DMS 273 (cell line): Measurements from ENCODE around the gene SLC38A9.
"Not testable (repeated sequence)": the region's sequence is repeated elsewhere in the genome, so short reads cannot be mapped to it uniquely, and the experiment has no call there.

Experiments used
- DNase-seq: peaks from one replicate; lab custom pipeline; 2025; ENCODE audit not compliant: unreplicated experiment; lab: John Stamatoyannopoulos, UW

Gene SLC38A9

DNA sequence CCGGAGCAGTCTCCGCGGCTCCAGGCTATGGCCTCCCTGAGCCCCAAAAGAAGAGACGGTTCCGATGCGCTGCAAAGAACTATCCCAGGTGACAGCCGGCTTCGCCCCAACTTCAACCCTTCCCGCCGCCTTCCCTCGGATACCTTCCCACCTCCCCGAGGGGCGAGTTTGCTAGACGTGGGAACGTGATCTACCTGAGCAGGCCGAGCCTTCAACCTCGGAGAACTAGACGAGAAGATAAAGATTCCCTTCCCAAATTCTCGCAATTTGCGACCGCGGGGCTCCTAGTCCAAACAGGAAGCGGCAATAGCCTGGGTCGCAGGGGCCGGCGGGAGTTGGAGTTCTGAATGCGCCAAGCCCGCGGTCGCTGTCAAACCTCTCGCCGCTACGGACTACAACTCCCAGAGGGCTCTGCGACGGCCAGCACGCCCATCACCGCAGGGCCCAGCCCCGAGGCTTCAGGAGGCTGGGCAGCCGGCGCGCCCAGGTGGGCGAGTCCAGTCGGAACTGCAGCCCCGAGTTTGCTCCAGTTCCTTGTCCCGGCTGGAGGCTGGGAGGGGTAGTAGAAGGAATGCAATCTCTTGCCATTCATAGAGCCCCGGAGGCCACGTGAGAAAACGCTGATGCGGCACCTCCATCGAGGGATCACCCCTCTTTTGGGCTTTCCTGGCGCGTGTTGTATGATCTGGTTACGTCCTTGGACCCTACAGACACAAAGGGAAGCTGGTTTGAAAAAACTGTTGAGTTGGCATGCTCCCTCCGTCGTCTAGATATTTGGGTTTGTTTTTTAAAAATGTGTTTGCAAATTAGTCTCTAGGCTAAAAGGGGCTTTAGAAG, at the start of gene SLC38A9:
SLC38A9 (minus strand) TSS at position 302 of the 837 bp plus-strand sequence. CDS start 14,366 bp downstream, outside the sequence.
- DNase-seq = peak; percentile 98

DNA sequence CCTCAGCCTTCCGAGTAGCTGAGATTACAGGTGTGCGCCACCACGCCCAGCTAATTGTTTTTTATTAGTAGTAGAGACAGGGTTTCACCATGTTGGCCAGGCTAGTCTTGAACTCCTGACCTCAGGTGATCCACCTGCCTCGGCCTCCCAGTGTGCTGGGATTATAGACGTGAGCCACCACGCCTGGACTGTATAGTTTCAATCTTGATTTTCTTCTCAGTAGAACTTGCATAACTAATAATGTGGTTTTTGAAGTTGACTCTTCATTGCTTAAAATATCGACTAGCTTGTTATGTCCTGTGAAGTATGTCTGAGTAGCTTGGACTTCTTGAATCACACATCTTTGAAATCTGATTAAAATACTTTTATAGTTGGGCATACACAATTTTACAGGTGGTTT, 49.6 kb upstream of the SLC38A9 start:
- not testable (repeated sequence) for DNase-seq

- no peak for DNase-seq
Observed at GRCh38 chr5:55758714-55759113, 46.6 kb upstream of the SLC38A9 start.

DNA sequence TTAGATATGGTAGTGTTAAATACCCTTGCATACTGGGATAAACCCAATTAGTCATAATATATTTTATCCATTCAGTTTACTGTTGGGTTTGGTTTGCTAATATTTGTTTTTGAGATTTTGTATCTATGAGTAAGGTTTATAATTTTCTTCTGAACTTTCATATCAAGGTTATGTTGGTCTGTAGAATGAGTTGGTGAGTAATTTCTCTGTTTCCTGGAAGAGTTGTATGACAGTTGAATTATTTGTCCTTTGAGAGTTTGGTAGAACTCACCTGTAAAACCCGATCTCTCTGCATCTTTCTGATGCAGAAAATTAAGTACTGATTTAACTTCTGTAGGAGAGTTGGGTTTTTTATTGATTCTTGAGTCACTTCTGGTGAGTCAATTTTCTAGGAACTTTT, 46.1 kb upstream of the SLC38A9 start:
- no peak for DNase-seq

- DNase-seq = no peak
Observed at GRCh38 chr5:55750499-55750898, 38.4 kb upstream of the SLC38A9 start.

DNA sequence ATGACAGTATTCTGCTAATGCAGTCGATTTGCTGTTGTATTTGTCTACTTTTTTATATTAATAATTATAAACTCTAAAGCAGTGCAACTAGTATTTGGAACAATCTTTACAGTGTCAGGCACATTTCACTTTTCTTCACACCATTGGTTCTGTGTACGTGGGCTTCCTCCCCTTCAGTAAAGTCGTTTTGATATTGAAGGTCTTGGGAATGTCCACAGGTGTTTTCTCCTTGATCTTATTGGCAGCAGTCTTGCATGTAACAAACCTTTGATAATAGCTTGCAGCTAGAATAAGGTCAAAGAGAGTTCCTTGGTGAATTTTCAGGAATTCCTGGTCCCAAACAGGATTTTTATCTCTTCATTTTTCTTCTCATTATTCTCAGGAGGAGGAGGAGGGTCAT, 37.9 kb upstream of the SLC38A9 start:
- no peak for DNase-seq

DNA sequence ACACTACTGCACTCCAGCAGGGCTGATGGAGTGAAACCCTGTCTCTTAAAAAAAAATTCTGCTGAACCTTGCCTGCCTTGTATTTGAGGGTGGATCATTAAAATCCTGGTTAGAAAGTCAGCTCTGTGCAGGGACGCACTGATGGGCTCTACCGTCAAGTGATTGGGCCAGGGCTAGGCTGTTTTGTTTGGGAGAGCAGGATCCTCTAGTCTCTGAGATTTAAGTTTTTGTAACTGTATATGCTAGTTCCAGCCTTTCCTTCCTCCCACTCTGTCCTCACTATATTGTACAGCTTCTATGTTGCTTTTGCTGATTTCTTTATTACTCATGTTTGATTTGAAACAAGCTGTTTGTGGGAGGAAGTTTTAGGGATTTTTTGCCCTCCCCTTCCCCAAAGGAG, 37.3 kb upstream of the SLC38A9 start:
- no peak for DNase-seq

GRCh38 chr5:55747778-55748318, 35.7 kb upstream of the SLC38A9 start:
- DNase-seq = no peak

GRCh38 chr5:55742778-55743177, 30.7 kb upstream of the SLC38A9 start:
- DNase-seq = no peak

DNA sequence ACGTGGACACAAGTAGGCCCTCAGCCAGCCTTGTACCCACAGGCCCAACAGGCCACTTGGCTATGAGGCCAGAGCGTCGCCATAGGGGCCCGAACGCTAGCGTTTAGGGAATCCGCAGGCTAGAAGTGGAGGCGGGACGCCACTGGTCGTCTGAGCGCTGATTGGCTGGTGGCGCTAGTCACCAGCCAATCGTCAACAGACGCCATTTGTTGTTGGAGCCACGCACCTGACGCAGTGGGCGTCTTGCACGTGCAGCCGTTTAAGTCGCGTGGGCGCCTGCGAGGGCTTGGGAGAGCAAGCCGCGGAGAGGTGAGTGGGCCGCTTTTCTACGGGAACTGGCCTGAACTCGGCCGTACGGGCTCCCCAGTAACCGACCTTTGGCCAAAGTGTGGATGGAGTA, 25.7 kb upstream of the SLC38A9 start, which contains the start of gene DDX4:
DDX4 (plus strand) TSS at position 269 of the 400 bp plus-strand sequence. CDS start 903 bp downstream, outside the sequence.
- DNase-seq = no peak

GRCh38 chr5:55734658-55735057, 22.5 kb upstream of the SLC38A9 start:
- DNase-seq = no peak

DNA sequence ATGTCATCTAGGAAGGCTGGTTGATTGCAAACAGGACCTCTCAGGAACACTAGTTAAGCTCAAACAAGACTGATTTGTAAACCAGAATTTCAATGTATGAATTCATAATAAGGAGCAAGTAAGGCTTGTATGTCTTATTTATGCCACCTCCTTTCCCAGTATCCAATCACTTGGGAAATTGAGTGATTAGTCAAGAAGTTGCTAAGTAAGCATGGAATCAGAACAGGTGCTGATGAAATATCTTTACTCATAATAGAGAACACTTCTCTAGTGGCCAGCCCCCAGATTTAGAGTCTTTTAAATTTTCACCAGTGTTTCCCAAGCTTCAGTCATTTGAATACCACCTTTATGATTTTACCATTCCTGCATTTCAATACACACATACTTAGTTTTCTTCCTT, 20.5 kb upstream of the SLC38A9 start:
- no peak for DNase-seq

GRCh38 chr5:55731848-55732247, 19.7 kb upstream of the SLC38A9 start:
- DNase-seq = no peak

DNA sequence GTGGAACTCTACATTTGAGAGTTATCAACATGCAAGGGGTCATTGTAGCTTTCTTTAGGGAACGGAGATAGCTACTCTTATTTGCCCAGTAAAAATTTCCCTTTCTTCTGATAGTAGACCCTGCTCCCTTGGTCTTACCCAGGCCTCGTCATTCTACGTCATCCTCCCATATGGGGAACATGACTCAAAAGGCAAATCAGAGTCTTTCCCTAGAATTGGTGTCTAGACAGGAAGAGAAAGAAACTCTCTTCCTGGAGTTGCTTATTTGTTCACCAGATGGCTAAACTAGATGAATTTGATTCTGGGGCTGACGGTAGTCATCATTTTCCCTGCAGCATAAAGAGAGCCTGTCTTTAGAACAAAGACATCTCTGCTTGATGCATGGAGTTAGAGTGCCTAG, 12.2 kb upstream of the SLC38A9 start:
- DNase-seq = no peak

DNA sequence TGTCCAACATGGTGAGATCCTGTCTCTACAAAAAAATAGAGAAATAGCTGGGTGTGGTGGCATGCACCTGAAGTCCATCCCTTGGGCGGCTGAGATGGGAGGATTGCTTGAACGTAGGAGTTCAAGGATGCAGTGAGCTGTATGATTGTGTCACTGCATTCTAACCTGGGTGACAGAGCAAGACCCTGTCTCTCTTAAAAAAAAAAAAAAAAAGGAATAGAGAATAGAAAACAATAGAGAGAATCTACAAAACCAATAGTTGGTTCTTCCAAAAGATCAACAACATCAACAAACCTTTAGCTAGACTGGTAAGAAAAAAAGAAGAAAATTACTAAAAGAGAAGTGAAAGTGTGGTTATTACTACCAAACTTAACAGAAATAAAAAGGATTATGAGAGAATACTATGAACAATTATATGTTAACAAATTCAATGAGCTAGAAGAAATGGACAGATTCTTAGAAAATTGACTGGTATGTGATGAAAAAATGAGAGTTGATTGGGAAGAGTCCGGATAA, 8.1 kb upstream of the SLC38A9 start:
- no peak for DNase-seq

DNA sequence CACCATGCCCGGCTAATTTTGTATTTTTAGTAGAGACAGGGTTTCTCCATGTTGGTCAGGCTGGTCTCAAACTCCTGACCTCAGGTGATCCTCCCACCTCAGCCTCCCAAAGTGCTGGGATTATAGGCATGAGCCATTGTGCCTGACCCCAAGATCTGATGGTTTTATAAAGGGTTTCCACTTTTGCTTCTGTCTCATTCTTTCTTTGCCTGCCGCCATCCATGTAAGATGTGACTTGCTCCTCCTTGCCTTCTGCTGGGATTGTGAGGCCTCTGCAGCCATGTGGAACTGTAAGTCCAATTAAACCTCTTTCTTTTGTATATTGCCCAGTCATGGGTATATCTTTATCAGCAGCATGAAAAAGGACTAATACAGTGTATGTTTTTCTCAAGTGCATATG, 6.9 kb upstream of the SLC38A9 start:
- not testable (repeated sequence) for DNase-seq

GRCh38 chr5:55715519-55716078, 3.5 kb upstream of the SLC38A9 start:
- DNase-seq = no peak

DNA sequence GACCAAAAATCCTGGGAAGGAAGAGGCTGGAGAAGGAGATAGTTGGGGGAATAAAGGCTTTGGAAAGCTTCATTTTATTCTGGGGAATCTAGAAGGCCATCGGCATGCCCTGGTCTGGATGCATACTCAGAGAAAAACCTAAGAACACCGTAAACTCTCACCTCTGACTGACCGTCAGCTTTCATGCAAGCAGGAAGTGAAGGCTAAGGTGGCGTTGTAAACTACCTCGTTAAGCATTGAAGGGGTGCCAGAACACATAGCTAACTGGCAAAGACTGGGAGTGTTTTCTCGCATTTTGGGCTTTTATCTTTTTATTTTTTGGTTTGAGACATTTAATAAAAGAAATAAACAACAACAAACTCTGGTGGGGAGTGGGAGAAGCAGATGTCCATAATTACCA, 2.6 kb upstream of the SLC38A9 start:
- DNase-seq = no peak

- no peak for DNase-seq
Observed at GRCh38 chr5:55714339-55714738, 2.2 kb upstream of the SLC38A9 start.

DNA sequence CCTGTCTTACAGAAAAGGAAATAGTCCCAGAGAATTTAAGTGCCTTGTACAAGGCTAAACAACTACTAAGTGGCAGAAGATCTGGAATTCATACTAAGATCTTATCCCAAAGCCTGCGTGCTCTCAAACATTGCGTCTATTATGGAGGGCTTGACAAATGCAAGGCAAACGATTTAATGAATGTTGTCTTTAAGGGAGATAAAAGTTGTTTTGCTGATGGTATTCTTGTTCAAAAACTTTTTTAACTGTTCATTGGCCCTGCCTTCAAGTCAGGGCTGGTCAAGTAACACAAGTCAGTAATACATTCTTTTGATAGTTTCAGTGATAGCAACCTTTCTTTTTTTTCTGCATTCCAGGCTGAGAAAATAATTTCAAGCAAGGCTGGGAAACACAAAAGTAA, 1.7 kb upstream of the SLC38A9 start:
- no peak for DNase-seq

DNA sequence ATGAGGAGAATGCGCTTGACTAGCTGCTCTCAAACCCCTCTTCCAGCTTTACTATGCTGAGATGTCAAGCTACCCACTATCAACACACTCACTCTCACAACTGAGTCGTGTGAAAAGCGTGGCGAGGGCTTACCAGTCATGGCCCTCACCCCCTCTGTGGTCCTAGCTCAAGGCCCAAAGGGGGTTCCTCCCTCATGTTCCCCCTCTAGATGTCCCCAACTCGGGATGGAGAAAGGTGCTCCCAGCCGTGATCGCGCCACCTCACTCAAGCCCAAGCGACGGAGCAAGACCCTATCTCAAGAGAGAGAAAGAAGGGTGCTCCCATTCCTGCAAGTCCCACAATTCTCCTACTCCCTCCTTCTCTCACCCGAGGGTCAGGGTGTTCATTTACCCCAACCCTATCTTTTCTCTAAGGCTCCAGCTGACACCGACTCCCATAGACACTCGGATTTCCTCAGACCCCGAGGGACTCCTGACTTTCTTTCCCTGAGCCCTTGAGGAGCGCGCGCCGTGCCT, 559 bp downstream of the SLC38A9 start:
- no peak for DNase-seq

DNA sequence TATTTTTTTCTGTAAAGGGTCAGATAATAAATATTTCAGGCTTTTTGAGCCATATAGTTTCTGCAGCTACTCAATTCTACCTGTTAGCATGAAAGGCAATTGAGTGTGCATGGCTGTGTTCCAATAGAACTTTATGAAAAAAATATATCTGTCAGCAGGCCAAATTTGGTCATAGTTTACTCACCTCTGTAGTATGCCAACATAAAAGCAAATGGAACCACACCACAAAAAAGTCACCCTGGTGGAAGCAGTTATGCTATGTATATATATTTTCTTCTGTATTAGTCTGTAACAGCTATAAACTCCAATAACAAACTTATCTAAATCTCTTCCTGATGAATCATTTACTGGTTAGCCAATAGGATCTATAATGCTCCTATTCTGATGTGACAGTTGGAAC, 3.4 kb downstream of the SLC38A9 start:
- DNase-seq = no peak
